MM.1S (cell line): ENCODE data around the gene TBL1X.

Source experiments
- DNase-seq: peaks from one replicate; pipeline ENCODE4 v3.0.0-alpha.2; 2015
- H2AFZ ChIP-seq: fragments of 300-600 bp; sonication (generic); 2 replicates; pipeline ENCODE4 v1.6.0; 2016; ENCODE audit warnings: antibody characterized with exemption, low read length
- H3F3A ChIP-seq: fragments of 300-600 bp; sonication (generic); 2 replicates; pipeline ENCODE4 v1.6.1; 2016; ENCODE audit warnings: mild to moderate bottlenecking, antibody characterized with exemption, low read length, moderate library complexity, mixed read lengths; ENCODE audit not compliant: insufficient read depth
- H3K27ac ChIP-seq: fragments of 300-600 bp; sonication (generic); 2 replicates; pipeline ENCODE4 v1.5.1; 2016; ENCODE audit warnings: mild to moderate bottlenecking, low read length
- H3K27me3 ChIP-seq: fragments of 300-600 bp; sonication (generic); replicated peaks from 2 replicates; pipeline ENCODE4 v1.6.0; 2016; ENCODE audit warnings: low read length; ENCODE audit not compliant: insufficient read depth
- H3K36me3 ChIP-seq: fragments of 300-600 bp; sonication (generic); replicated peaks from 2 replicates; pipeline ENCODE4 v1.6.1; 2016; ENCODE audit warnings: mild to moderate bottlenecking, low read length, mixed read lengths; ENCODE audit not compliant: insufficient read depth
- H3K4me1 ChIP-seq: fragments of 300-600 bp; sonication (generic); 2 replicates; pipeline ENCODE4 v1.6.1; 2016; ENCODE audit warnings: low read length, mixed read lengths
- H3K4me2 ChIP-seq: fragments of 300-600 bp; sonication (generic); 2 replicates; pipeline ENCODE4 v1.6.0; 2016; ENCODE audit warnings: low read depth, low read length
- H3K4me3 ChIP-seq: fragments of 300-600 bp; sonication (generic); 2 replicates; pipeline ENCODE4 v1.5.1; 2016; ENCODE audit warnings: low read length, mixed read lengths
- H3K79me2 ChIP-seq: fragments of 300-600 bp; sonication (generic); 2 replicates; pipeline ENCODE4 v1.6.1; 2016; ENCODE audit warnings: mixed run types, low read length, mixed read lengths
- H3K9ac ChIP-seq: fragments of 300-600 bp; sonication (generic); 2 replicates; pipeline ENCODE4 v1.6.1; 2016; ENCODE audit warnings: low read length, mixed read lengths
- H3K9me2 ChIP-seq: fragments of 300-600 bp; sonication (generic); replicated peaks from 2 replicates; pipeline ENCODE4 v1.6.1; 2016; ENCODE audit warnings: mild to moderate bottlenecking, low read length, mixed read lengths; ENCODE audit not compliant: insufficient read depth
- H3K9me3 ChIP-seq: fragments of 300-600 bp; sonication (generic); replicated peaks from 2 replicates; pipeline ENCODE4 v1.6.1; 2016; ENCODE audit warnings: mild to moderate bottlenecking, low read length, mixed read lengths; ENCODE audit not compliant: insufficient read depth
- H4K20me1 ChIP-seq: fragments of 300-600 bp; sonication (generic); 2 replicates; pipeline ENCODE4 v1.6.1; 2016; ENCODE audit warnings: mild to moderate bottlenecking, low read length, moderate library complexity, mixed read lengths; ENCODE audit not compliant: insufficient read depth
- CTCF ChIP-seq: fragments of 300-600 bp; sonication (generic); IDR thresholded peaks from 2 replicates; pipeline ENCODE4 v1.5.1; 2016; ENCODE audit warnings: antibody characterized with exemption, low read length, mixed read lengths
- EZH2 ChIP-seq: fragments of 300-600 bp; sonication (generic); optimal IDR thresholded peaks from 2 replicates; pipeline ENCODE3; 2017; ENCODE audit warnings: low read depth, mild to moderate bottlenecking, antibody characterized with exemption, low read length, mixed read lengths
- EZH2phosphoT487 ChIP-seq: fragments of 300-600 bp; sonication (generic); IDR thresholded peaks from 2 replicates; pipeline ENCODE4 v1.6.1; 2018; ENCODE audit warnings: antibody characterized with exemption, low read length

The TBL1X gene

DNA sequence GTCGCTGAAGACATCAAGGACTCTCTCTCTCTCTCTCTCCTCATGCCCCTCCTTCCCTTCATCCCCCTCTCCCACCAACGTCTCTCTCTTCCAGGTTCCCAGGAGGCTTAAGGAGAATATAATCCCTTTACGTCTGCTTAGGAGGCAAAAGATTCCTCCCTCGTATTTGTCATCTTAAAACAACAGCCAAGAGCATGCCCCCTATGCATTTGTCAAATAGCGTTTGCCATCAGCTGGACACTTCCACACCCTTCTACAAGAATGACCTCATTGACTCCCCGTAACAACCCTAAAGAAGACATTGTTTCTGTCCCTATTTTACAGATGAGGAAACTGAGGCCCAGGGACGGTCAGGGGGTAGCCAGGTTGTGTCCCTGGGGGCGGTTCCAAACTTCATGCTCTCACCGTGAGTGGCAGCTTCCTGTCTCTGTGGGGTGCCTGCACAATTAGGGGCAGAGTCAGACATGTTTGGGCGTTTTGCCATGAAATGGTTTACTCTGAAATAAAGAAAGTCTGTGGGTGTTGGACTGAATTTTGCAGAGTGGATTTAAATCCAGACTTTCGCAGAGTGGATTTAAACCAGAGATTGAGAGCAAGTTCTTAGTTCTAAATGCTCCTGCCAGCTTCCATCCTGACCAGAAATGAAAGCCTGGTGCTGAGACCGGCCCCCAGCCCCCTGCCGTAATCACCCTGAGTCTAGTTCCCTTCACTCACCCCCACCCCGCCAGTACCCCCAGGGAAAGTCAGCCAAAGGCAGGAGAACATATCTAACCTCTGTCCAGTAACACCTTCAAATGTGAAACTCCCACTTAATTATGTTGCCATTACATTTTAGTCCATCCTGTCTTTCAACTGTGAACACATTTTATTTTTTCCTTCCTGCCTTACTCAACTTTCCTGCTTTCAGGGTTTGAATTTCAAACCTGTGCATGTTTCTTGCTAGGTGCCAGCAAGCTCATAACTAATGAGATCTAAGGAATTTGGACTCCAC, 44.3 kb upstream of the TBL1X start:
- no peaks in the 10 kb centered on the region for H4K20me1 ChIP-seq
- TF ChIP-seq CTCF: no peak
- TF ChIP-seq EZH2phosphoT487: no peak
- TF ChIP-seq EZH2: no peak
- H2AFZ ChIP-seq: no peak overlapping the region
- no peaks in the 10 kb centered on the region for H3K9me3 ChIP-seq
- no peaks in the 10 kb centered on the region for H3K27me3 ChIP-seq
- H3K36me3 ChIP-seq: no peaks in the 10 kb centered on the region
- no peak for DNase-seq
- no peaks in the 10 kb centered on the region for H3K4me1 ChIP-seq
- H3K27ac ChIP-seq: no peak overlapping the region
- H3K79me2 ChIP-seq: no peaks in the 10 kb centered on the region
- H3K9me2 ChIP-seq: no peaks in the 10 kb centered on the region
- H3K4me2 ChIP-seq: no peak overlapping the region
- H3K4me3 ChIP-seq: no peak overlapping the region
- no peak overlapping the region for H3K9ac ChIP-seq
- no peaks in the 10 kb centered on the region for H3F3A ChIP-seq

GRCh38 chrX:9429767-9430166, 35.1 kb upstream of the TBL1X start:
- Histone ChIP-seq H2AFZ (no peak overlapping the region), H3K4me3 (no peak overlapping the region)

DNA sequence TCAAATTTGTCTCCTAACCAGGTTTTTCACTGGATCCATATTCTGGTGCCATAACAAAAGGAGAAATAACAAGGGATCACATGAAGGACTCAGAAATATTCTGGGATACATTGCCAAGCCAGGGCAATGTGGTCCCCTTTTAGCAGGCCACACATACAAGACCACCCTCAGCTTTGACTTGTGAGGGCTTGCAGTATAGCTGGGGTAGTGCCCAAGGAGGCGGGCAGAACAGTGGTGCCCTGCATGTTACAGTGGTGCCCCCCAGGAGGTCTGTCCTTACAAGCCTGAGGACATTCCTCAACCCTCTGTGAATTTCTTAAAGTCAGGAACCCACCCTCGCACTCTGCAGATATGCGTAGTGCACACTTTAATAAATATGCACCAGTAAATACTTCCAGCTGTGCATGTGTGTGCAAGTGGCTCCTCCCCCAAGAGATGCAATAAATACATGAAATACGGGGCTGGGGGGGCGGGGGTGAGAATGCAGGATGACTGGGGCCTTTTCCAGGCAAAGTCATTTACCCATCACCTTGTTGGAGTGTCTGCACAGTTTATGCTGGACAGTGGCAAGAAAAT, 34.4 kb upstream of the TBL1X start:
- Histone ChIP-seq H3K36me3 (no peaks in the 10 kb centered on the region), H3K79me2 (no peaks in the 10 kb centered on the region), H4K20me1 (no peaks in the 10 kb centered on the region), H3K4me1 (no peaks in the 10 kb centered on the region), H3K27ac (no peak overlapping the region), H3K4me2 (no peak overlapping the region), H3K9ac (no peak overlapping the region), H3K9me3 (no peaks in the 10 kb centered on the region), H3K4me3 (no peak overlapping the region), H3K9me2 (no peaks in the 10 kb centered on the region), H3K27me3 (no peaks in the 10 kb centered on the region), H3F3A (no peaks in the 10 kb centered on the region), H2AFZ (no peak overlapping the region)
- no peak for DNase-seq
- no peak for TF ChIP-seq EZH2phosphoT487
- no peak for TF ChIP-seq EZH2
- no peak for TF ChIP-seq CTCF

More at GRCh38 chrX:9429767-9430166, 35.1 kb upstream of the TBL1X start:
- no peaks in the 10 kb centered on the region for H3K4me1 ChIP-seq
- no peaks in the 10 kb centered on the region for H3K79me2 ChIP-seq
- H3K27me3 ChIP-seq: no peaks in the 10 kb centered on the region
- H3K9ac ChIP-seq: no peak overlapping the region
- no peaks in the 10 kb centered on the region for H3K36me3 ChIP-seq
- H3F3A ChIP-seq: no peaks in the 10 kb centered on the region
- no peaks in the 10 kb centered on the region for H4K20me1 ChIP-seq
- DNase-seq: no peak
- no peaks in the 10 kb centered on the region for H3K9me2 ChIP-seq
- no peaks in the 10 kb centered on the region for H3K9me3 ChIP-seq
- no peak overlapping the region for H3K27ac ChIP-seq
- H3K4me2 ChIP-seq: no peak overlapping the region
- TF ChIP-seq CTCF (no peak), EZH2 (no peak), EZH2phosphoT487 (no peak)
